ACC112 (cell line): ENCODE results near the gene IGSF8.
A peak's percentile ranks its signal among the peaks of the same experiment; 100 is the strongest.

Experiments used
- H2AFZ ChIP-seq: fragments of 200-600 bp; sonication (generic); one replicate; pipeline ENCODE4 v1.6.0; 2017; ENCODE audit warnings: antibody characterized with exemption, low read length; ENCODE audit not compliant: unreplicated experiment
- H3K27ac ChIP-seq: fragments of 200-600 bp; sonication (generic); 2 replicates; pipeline ENCODE4 v1.5.1; 2014; ENCODE audit warnings: low read depth, mild to moderate bottlenecking, antibody characterized with exemption, low read length, moderate library complexity
- H3K27me3 ChIP-seq: fragments of 200-600 bp; sonication (generic); 2 replicates; pipeline ENCODE4 v1.6.1; 2014; ENCODE audit warnings: mild to moderate bottlenecking, antibody characterized with exemption, low read length, moderate library complexity, mixed read lengths; ENCODE audit not compliant: insufficient read depth
- H3K36me3 ChIP-seq: fragments of 200-600 bp; sonication (generic); 2 replicates; pipeline ENCODE4 v1.6.1; 2016; ENCODE audit warnings: mild to moderate bottlenecking, antibody characterized with exemption, low read length, moderate library complexity, mixed read lengths; ENCODE audit not compliant: insufficient read depth
- H3K4me1 ChIP-seq: fragments of 200-600 bp; sonication (generic); one replicate; pipeline ENCODE4 v1.6.1; 2016; ENCODE audit warnings: low read length, mixed read lengths; ENCODE audit not compliant: insufficient read depth, unreplicated experiment, control insufficient read depth
- H3K4me3 ChIP-seq: fragments of 200-600 bp; sonication (generic); 2 replicates; pipeline ENCODE4 v1.5.1; 2014; ENCODE audit warnings: mild to moderate bottlenecking, low read depth, low read length
- H3K79me2 ChIP-seq: fragments of 200-600 bp; sonication (generic); one replicate; pipeline ENCODE4 v1.6.0; 2016; ENCODE audit warnings: low read length; ENCODE audit not compliant: control insufficient read depth, unreplicated experiment, insufficient read depth

The IGSF8 gene

DNA sequence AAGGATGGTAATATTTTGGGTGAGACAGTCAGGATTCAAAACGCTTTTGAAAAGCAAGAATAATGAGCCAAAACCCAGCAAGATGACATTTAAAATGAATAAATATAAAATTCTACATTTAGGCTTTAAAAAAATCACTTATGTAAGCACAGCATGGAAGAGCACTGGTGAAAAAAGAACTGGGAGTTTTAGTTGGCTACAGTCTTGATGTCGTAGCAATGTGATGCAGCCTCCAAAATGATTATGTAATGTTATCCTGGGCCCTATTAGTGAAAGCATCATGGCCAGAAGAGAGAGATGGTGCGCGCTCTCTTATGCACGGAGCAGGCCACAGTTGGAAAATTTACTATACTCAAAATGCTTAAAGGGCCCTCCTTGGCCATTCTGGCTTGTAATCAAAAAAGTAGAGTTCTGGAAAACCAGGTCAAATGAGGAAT lies 11.9 kb downstream of the IGSF8 start:
- H3K4me3 ChIP-seq: no peak overlapping the region
- H3K36me3 ChIP-seq: no peaks in the 10 kb centered on the region
- H3K79me2 ChIP-seq: no peaks in the 10 kb centered on the region
- H3K4me1 ChIP-seq: no peaks in the 10 kb centered on the region
- H3K27me3 ChIP-seq: peaks cover 23% of the 10 kb centered on the region
- no peak overlapping the region for H2AFZ ChIP-seq
- H3K27ac ChIP-seq: no peak overlapping the region

DNA sequence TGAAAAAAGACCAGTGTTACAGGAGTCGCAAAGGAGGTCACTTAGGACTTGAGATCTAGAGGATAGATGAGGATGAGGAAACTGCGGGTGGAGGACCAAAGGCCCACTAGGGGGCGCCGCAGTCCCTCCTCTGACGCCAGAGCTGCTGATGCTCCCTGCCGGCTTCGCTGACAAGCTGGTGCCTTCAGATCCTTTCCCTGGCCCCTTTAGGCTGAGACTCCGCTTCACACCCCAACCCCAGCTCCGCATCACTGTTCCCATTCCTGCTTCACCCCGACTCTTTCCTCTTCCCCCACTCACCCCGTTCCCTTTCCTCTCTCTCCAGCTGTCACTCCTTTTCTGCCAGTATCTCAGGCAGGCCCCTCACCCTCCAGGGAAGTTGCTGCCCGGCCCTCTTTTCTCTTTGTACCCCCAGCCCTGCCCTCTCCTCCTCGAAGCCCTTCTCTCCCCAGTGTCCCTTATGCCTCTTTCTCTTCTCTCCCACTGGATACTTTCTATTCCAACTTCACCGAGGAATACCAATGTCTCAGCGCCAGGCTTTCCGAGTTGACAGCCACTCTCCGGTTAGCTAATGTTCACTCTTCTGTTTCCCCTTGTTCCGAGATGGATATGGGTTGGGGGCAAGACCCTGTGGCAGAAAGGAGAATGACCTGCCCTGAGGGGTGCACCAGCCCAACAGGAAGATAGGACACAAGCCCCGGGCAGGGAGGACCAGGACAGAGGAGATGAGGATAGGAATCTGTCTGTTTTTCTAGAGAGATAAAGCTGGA lies 12.5 kb downstream of the IGSF8 start:
- Histone ChIP-seq H3K4me3 (no peak overlapping the region), H2AFZ (no peak overlapping the region), H3K79me2 (no peaks in the 10 kb centered on the region), H3K27me3 (peaks cover 29% of the 10 kb centered on the region), H3K36me3 (no peaks in the 10 kb centered on the region), H3K27ac (no peak overlapping the region), H3K4me1 (peaks cover 5% of the 10 kb centered on the region)

DNA sequence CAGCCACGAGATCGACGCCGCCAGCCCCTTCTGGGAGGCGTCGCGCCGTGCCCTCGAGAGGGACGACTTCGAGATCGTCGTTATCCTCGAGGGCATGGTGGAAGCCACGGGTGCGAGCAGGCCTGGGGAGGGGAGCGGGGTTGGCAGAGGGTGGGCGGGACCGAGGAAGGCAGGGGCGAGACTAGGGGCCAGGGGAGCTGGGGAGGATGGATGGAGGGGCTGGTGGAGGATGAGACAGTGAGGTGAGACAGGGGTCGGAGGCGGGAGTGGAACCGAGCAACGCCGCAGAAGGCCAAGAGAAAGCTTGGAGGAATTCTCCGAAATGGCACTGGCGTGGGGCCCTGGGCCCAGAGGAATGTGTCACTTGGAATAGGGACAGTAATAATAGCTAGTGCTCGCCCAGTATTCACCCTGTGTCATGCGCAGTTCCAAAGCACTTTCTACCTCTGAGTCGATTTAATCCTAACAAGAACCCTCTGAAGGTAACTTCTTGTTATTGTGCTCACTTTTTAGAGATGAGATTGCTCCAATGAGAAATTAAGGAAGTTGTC lies 13.6 kb downstream of the IGSF8 start:
- Histone ChIP-seq H3K27ac (no peak overlapping the region), H3K27me3 (peaks cover 39% of the 10 kb centered on the region), H3K4me3 (no peak overlapping the region), H3K79me2 (no peaks in the 10 kb centered on the region), H2AFZ (no peak overlapping the region), H3K36me3 (no peaks in the 10 kb centered on the region), H3K4me1 (peaks cover 8% of the 10 kb centered on the region)

DNA sequence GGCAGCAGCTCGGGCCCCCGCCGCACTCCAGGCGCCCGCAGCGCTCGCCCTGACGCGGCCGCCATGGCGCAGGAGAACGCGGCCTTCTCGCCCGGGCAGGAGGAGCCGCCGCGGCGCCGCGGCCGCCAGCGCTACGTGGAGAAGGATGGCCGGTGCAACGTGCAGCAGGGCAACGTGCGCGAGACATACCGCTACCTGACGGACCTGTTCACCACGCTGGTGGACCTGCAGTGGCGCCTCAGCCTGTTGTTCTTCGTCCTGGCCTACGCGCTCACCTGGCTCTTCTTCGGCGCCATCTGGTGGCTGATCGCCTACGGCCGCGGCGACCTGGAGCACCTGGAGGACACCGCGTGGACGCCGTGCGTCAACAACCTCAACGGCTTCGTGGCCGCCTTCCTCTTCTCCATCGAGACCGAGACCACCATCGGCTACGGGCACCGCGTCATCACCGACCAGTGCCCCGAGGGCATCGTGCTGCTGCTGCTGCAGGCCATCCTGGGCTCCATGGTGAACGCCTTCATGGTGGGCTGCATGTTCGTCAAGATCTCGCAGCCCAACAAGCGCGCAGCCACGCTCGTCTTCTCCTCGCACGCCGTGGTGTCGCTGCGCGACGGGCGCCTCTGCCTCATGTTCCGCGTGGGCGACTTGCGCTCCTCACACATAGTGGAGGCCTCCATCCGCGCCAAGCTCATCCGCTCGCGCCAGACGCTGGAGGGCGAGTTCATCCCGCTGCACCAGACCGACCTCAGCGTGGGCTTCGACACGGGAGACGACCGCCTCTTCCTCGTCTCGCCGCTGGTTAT lies 14.2 kb downstream of the IGSF8 start:
- no peak overlapping the region for H2AFZ ChIP-seq

DNA sequence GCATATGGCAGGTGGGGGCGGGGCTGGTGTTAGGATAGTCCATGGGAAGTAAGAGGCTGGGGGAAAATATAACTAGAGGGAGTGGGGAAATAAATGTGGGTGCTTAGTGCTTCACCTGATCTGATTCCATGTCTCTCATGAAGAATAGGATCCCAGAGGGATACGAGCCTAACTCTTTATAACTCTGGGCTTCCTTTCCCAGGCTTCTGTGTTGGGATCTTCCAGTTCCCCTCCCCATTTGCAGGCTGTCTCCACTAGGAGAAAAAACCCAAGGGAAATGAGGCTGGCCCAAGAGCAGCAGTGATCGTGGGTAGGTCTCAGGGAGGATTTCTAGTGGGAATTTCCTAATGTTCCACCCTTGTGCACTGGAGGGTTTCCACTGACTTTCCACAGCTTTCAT lies 15.5 kb downstream of the IGSF8 start:
- H3K4me3 ChIP-seq: no peak overlapping the region
- H3K36me3 ChIP-seq: no peaks in the 10 kb centered on the region
- no peak overlapping the region for H3K27ac ChIP-seq
- peaks cover 58% of the 10 kb centered on the region for H3K27me3 ChIP-seq
- H2AFZ ChIP-seq: no peak overlapping the region
- H3K79me2 ChIP-seq: no peaks in the 10 kb centered on the region
- H3K4me1 ChIP-seq: peaks cover 8% of the 10 kb centered on the region

More for the DNA sequence above, 14.2 kb downstream of the IGSF8 start:
- Histone ChIP-seq H3K4me3 (peak overlapping the region; percentile 55), H3K4me1 (peaks cover 8% of the 10 kb centered on the region), H3K27me3 (peaks cover 46% of the 10 kb centered on the region), H3K27ac (no peak overlapping the region), H3K36me3 (no peaks in the 10 kb centered on the region), H3K79me2 (no peaks in the 10 kb centered on the region)

DNA sequence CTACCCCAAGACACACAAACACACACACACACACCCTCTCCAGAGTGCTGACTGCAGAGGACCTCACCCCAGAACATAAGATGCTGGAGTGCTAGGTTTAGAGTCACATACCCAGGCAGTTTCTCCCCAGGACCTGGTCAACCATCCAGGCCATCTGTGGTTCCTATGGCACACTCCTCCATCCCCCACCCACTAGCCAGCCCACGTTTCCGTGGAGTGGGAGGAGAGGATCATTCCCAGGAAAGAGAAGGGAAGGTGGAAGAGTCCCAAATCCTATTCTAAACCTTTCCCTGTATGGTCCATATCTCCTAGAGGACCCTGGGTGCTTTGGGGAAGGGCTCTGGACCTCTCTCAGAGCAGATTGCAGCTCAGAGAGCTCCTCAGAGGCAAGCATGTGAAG lies 15.9 kb downstream of the IGSF8 start:
- Histone ChIP-seq H3K4me3 (no peak overlapping the region), H3K4me1 (peaks cover 8% of the 10 kb centered on the region), H3K36me3 (no peaks in the 10 kb centered on the region), H3K27me3 (peaks cover 59% of the 10 kb centered on the region), H3K79me2 (no peaks in the 10 kb centered on the region), H3K27ac (no peak overlapping the region), H2AFZ (no peak overlapping the region)

DNA sequence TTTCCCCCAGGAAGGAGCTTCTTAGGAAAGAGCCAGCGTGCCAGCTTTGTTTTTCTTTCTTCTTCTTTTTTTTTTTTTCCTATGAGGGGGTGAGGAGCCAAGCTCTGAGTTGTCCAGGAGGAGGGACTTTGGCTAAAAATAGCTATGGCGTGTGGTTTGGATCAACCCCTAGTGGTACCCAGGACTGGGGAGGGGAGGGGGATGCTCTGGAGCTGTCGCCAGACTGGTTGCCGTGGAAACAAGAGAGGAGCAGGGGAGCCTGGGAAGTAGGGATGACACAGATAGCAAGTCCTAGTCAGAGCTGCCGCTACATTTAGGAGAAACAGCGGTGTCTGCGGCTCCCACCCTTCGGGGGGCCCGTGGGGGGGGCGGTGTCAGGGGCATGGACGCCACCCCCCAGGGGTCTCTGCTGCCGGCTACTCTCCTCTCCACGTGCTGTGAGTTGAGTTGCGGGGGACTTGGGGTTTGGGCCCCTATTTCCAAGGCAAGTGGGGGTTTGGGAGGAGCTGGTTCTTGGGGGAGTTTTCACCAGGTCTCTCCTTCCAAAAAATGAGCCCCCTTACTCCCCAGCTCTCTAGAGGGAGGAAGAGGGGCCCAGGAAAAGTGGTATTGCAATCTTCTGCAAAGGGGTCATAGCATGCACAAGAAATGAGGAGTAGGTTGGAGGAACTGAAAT lies 17.0 kb downstream of the IGSF8 start, which contains the start of gene KCNJ9:
Gene KCNJ9, plus strand, starts transcription at position 278 of the 676 bp plus-strand sequence. CDS start 2,493 bp downstream, outside the sequence.
- no peak within 1 kb of the TSS for H3K27ac ChIP-seq
- peaks cover 8% of the 10 kb centered on the region for H3K4me1 ChIP-seq
- peaks cover 65% of the 10 kb centered on the region for H3K27me3 ChIP-seq
- no peak within 1 kb of the TSS for H3K4me3 ChIP-seq
- H2AFZ ChIP-seq: no peak within 1 kb of the TSS
- H3K79me2 ChIP-seq: no peaks in the 10 kb centered on the region
- H3K36me3 ChIP-seq: no peaks in the 10 kb centered on the region

DNA sequence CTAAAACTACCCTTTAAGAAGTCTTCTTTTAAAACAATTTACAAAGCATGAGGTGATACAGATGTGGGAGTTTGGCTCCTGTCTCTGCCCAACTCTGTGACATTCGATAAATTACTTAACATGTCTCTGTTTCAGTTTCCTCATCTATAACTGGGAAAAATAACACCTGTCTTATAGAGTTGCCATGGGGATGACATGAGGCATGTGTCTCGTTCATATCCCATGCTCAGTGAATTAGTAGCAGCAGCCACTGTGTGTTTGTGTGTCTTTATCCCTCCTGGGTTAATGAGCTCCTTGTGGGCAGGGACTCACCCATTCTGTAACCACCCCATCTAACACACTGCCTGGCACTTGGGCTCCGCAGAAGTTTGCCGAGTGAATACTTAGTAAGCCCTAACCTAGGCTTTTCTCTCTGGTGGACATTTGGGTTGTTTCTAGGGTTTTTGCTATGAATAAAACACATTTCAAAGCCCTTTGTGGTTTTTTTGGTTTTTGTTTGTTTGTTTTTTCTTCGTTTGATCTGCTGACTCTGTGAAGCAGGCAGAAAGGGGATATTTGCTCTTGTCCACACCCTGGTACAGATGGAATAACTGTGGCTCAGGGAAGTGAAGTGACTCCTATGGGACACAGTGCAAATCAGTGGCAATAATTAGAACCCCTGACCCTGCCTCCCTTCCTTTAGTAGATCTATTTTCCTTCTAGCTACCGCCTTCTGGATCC lies 17.9 kb downstream of the IGSF8 start:
- Histone ChIP-seq H3K4me1 (peaks cover 8% of the 10 kb centered on the region), H3K36me3 (no peaks in the 10 kb centered on the region), H3K4me3 (no peak overlapping the region), H3K27me3 (peaks cover 73% of the 10 kb centered on the region), H3K79me2 (no peaks in the 10 kb centered on the region), H3K27ac (no peak overlapping the region), H2AFZ (no peak overlapping the region)

DNA sequence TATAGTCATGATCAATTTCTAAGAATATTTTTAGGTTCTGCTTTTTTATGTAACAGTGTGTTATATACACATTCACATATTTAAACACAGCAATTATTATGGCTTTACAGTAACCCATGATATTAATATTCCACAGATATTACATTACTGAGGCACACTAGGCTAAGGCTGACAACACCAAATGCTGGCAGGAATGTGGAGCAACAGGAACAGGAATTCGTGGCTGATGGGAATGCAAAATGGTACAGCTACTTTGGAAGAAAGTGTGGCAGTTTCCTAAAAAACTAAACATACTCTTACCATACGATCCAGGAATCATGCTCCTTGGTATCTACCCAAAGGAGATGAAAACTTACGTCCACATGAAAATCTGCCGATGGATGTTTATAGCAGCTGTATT lies 19.0 kb downstream of the IGSF8 start:
- Histone ChIP-seq H3K27ac (no peak overlapping the region), H2AFZ (no peak overlapping the region), H3K4me3 (no peak overlapping the region), H3K36me3 (no peaks in the 10 kb centered on the region), H3K4me1 (peaks cover 8% of the 10 kb centered on the region), H3K27me3 (peaks cover 83% of the 10 kb centered on the region), H3K79me2 (no peaks in the 10 kb centered on the region)
